HG03135 (cell line): ENCODE measurements around the gene TSPAN15.
"Not testable (repeated sequence)": the region's sequence is repeated elsewhere in the genome, so short reads cannot be mapped to it uniquely, and the experiment has no call there.

Experiments used
- ATAC-seq: cut with Tn5 transposase; IDR thresholded peaks from one replicate; pipeline ENCODE4 v1.9.1; 2021; ENCODE audit warnings: mild to moderate bottlenecking, moderate library complexity; ENCODE audit not compliant: unreplicated experiment

Gene TSPAN15

GRCh38 chr10:69483963-69484362, 32.7 kb downstream of the TSPAN15 start:
- ATAC-seq = no peak

DNA sequence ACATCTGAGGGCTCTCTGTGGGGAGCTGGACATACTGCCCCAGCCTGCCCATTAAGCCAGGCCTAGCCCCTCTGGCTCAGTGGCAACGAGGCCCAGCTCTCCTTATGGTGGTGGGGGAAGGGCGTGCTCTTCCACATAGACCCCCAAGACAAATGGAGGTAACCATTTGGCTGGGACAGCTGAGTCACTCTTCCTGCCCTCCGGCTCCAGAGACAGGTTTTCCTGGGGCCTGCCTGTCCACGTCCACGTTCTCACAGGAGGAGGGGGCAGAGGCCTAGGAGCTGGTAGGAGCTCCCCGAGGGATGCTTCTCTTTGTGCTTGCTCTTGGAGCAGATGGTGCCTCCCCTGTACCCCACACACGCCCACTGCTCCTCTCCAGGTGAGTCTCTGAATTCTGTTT, 33.5 kb downstream of the TSPAN15 start:
- no peak for ATAC-seq

- no peak for ATAC-seq
These were observed 35.9 kb downstream of the TSPAN15 start for GRCh38 chr10:69486922-69487730.

GRCh38 chr10:69488149-69488844, 37.0 kb downstream of the TSPAN15 start:
- not testable (repeated sequence) for ATAC-seq

- ATAC-seq = not testable (repeated sequence)
These were observed 37.6 kb downstream of the TSPAN15 start for GRCh38 chr10:69488856-69489255.

GRCh38 chr10:69489506-69490090, 38.3 kb downstream of the TSPAN15 start:
- ATAC-seq = no peak

GRCh38 chr10:69490876-69491275, 39.6 kb downstream of the TSPAN15 start:
- no peak for ATAC-seq

DNA sequence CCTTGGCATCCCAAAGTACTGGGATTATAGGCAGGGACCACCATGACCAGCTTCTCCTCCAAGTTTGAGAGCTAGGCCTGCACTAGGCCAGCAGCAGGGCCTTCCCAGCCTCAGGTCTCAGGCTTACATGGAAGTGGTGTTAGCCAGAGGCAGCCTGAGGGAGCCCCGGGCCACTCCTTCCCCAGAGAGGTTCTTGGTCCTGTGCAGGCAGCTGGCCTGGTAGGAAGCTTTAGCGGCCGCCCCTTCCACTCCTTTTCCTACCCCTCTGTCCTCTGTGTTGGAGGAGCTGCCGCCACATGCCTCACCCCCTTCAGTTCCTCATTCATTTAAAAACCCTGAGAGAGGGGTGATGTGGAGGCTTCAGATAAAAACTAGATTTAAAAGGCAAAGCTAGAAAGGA, 40.3 kb downstream of the TSPAN15 start:
- no peak for ATAC-seq

DNA sequence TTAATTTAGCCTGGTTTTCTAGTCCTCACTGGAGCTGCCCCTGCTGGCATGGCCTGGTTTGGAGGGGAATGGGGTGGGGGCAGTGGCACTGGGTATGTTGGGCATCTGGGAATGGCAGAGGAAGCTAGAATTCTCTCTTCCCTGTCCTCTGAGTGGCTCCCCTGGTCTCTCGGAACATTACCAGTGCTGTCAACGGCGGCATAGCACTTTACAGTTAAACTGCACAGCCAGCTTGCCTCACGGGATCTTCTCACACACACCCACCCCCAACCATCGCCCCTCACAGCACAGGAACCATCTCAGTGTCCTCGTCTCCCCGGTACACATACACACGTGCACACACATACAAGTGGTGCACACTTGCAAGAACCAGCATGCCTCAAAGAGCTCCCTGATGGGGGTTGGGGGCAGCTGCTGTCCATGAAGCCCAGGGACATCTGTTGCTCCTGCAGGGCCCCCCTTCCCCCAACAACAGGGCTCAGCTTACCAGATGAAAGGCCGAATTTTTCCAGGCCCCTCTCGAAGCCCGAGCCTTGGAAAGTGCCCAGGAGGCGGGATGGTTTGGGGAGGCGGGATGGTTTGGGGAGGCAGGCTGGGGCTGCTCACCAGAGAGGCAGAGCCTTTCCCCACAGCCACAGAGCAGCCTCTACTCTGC, 41.0 kb downstream of the TSPAN15 start:
- ATAC-seq = no peak

- ATAC-seq = no peak
These were observed 41.6 kb downstream of the TSPAN15 start for GRCh38 chr10:69492746-69493462.

DNA sequence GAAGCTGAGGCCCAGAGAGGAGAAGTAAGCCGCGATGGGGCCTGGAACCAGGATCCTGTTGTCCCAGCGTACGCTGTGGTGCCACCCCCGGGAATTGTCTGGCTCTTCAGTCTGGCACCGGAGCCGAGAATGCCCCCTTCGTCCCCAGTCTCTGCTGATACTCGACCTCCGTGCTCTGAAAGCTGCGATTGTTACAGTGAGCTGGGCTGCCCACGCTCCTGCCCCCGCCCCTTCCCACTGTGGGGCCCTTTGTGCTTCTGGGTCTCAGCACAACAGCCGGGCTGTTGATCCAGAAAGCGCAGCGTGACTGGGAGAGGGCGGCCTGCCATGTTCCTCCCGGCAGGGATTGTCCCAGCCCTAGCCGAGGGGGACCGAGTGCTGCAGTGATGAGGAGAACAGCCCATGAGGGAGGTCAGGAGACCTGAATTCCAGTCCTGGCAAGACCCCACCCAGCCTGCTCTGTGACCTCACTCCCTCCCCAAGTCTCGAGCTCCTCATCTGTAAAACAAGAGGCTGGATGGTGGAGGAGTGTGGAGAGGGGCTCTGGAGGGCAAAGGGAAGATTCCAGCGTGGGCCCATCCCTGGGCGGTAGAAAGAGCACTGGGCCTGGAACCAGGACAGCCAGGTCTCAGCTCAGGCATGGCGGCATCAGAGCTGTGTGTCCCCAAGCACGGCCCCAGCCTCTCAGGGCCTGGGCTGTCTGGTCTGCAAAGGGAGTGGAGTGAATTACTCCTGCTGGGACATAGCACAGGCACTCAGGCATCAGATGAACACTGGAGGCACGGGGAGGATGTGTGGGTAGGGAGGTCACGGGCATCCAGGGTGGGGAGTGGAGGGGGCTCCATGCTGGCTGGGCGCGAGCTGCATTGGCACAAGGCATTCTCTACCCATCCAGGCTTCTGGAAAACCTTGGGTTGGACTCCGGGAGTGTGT, 43.6 kb downstream of the TSPAN15 start:
- no peak for ATAC-seq

DNA sequence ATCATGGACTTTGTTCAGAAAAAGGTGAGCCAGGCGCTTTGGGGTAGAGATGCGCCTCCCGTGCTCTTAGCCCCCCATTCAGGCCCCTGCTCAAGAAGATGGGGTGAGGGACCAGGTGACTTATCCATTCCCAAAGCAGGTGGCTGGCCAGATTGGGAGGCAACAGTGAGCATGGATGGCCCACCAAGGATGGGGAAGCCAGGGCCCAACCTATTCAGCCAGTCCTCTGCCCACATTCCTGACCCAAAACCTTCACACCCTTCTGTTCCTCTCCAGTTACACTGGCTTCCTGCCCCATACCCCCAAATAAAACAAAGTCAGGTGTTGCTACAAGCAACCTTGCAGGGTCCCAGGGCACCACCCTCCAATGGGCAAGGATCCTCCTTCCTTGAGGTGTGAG, 44.4 kb downstream of the TSPAN15 start:
- no peak for ATAC-seq

DNA sequence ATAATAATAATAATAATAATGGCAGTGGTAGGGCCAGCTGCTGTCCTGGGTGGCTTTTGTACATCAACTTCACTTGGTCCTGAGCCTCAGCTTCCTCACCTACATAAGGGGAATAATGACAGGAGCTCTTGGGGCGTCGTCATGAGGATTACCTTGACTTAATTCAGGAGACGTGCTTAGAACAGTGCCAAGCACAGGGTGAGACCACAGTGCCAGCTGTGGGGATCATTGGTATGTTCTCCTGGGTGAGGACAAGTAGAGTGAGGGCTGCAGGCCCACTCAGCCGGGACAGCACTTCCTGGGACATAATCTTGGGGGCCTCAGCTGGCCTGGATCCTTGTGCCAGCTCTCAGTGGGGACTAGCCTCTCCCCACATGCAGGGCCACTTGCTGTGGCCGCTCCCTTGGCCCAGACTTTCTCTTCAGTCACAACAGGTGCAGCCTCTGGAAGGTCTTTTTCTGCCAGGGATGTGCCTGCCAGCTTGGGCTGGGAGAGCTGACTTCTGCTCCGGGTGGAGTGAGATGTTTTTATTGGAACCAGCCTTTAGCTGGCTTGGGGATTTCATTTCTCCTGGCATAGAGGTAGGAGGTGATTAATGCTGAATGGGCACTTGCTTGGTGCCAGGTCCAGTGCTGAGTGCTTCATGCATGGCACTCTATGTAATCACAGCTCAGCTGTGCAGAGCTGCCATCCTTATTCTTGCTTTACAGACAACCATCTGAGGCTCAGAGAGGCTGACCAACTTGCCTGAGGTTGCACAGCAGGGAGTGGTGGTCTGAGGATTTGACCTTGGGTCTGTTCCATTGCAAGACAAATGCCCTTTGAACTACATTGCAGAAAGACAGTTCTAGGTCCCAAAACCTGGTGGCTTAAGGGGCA, 45.3 kb downstream of the TSPAN15 start:
- no peak for ATAC-seq

DNA sequence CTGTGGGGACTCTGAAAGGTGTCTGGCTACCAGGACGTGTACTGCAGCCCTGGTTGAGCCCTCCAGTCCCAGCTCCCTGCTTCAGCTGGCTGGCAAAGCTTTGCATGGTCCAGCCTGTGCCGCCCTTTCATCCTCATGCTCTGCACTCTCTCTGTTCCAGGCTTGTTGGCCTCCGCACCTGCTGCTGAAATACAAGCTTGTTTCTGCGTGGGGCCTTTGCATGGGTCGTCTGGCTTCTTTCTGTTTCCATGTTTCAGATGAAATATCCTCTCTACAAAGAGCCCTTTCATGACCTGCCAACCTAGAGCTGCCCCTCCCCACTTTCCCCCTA, 45.9 kb downstream of the TSPAN15 start:
- ATAC-seq = no peak

DNA sequence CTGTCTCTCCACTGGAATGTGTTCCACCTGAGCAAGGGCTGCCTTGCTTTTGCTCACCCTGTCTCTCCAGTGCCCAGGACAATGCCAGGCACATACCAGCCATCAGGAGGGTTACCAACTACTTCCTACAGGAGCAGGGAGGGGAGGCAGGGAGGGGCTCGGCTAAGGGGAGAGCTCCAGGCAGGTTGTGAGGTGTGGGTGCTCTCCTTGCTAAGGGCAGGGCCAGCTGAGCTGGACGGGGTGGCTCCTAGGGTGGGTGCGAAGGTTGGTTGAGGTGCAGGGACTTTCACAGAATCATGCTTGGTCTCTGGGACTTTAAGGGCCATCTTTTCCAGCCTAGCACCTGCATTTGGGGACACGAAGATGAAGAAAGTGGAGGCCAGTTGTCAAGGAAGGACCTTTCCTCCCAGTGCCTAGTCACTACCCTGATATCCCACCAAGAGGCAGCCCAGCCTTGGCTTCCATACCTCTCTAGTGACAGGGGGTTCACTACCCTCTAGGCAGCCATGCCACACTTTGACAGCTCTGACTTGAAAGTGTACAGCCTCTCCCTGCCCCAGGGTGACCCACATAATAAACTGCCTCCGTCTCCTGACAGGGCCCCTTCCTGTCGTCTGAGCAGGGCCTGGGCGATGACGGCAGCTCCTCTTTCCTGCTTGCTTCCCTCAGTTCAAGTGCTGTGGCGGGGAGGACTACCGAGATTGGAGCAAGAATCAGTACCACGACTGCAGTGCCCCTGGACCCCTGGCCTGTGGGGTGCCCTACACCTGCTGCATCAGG, 46.5 kb downstream of the TSPAN15 start:
- no peak for ATAC-seq

- no peak for ATAC-seq
These were observed 47.6 kb downstream of the TSPAN15 start for GRCh38 chr10:69498711-69499471.
